GM21423 (cell line): ENCODE data around the gene TSSK2.
"Not testable (repeated sequence)": the region's sequence is repeated elsewhere in the genome, so short reads cannot be mapped to it uniquely, and the experiment has no call there.

Source experiments
- ATAC-seq: cut with Tn5 transposase; IDR thresholded peaks from one replicate; pipeline ENCODE4 v1.9.1; 2021; ENCODE audit warnings: mild to moderate bottlenecking, moderate library complexity; ENCODE audit not compliant: unreplicated experiment

Gene TSSK2

GRCh38 chr22:19130959-19131684 lies at the start of gene TSSK2:
TSSK2 (plus strand) TSS chr22:19131308; CDS start chr22:19131400, 92 bp downstream.
- ATAC-seq, result no peak

- ATAC-seq, result no peak
Observed at GRCh38 chr22:19081351-19081750, 49.8 kb upstream of the TSSK2 start.

- no peak for ATAC-seq
Observed at GRCh38 chr22:19082101-19082500, 49.0 kb upstream of the TSSK2 start.

- no peak for ATAC-seq
Observed at GRCh38 chr22:19082793-19083192, 48.3 kb upstream of the TSSK2 start.

- not testable (repeated sequence) for ATAC-seq
Observed at GRCh38 chr22:19084126-19084525, 47.0 kb upstream of the TSSK2 start.

- not testable (repeated sequence) for ATAC-seq
Observed at GRCh38 chr22:19084586-19084985, 46.5 kb upstream of the TSSK2 start.

- ATAC-seq, result no peak
Observed at GRCh38 chr22:19085233-19085718, 45.8 kb upstream of the TSSK2 start.

GRCh38 chr22:19086417-19086816 lies 44.7 kb upstream of the TSSK2 start:
- no peak for ATAC-seq

GRCh38 chr22:19086896-19087295 lies 44.2 kb upstream of the TSSK2 start:
- ATAC-seq, result no peak

- ATAC-seq, result no peak
Observed at GRCh38 chr22:19088866-19089595, 42.1 kb upstream of the TSSK2 start.

- ATAC-seq, result no peak
Observed at GRCh38 chr22:19090183-19090582, 40.9 kb upstream of the TSSK2 start.

- no peak for ATAC-seq
Observed at GRCh38 chr22:19090586-19091127, 40.5 kb upstream of the TSSK2 start.

GRCh38 chr22:19092725-19093124 lies 38.4 kb upstream of the TSSK2 start:
- ATAC-seq, result no peak

GRCh38 chr22:19094393-19094997 lies 36.6 kb upstream of the TSSK2 start:
- no peak for ATAC-seq

- ATAC-seq, result no peak
Observed at GRCh38 chr22:19096555-19096954, 34.6 kb upstream of the TSSK2 start.

GRCh38 chr22:19097518-19097917 lies 33.6 kb upstream of the TSSK2 start:
- no peak for ATAC-seq

- no peak for ATAC-seq
Observed at GRCh38 chr22:19098157-19098556, 33.0 kb upstream of the TSSK2 start.

- no peak for ATAC-seq
Observed at GRCh38 chr22:19103880-19104821, 27.0 kb upstream of the TSSK2 start.

- ATAC-seq, result no peak
Observed at GRCh38 chr22:19105456-19105855, 25.7 kb upstream of the TSSK2 start.
